ENCODE data around the gene GRPEL1. TPM values are rescaled to one million over a fixed set of nuclear protein-coding genes. Genes with fewer than 3 reads are reported as not detected.

The GRPEL1 gene
- 62.9 to 76.7 TPM (median 73.8 TPM) in 5 replicates for total RNA-seq (2022; extraction: Qiagen RNA extraction)

GRCh38 chr4:7067452-7068278 is at the start of gene GRPEL1:
TSS of gene GRPEL1 (minus strand) at chr4:7068064. CDS start at chr4:7068032, 32 bp downstream.

GRCh38 chr4:7043284-7044136 is 24.4 kb downstream of the GRPEL1 start, which contains the start of gene TADA2B:
TSS of gene TADA2B (plus strand) at chr4:7043372. CDS start at chr4:7043580, 208 bp downstream.

Other genes with a start within 250 kb of the GRPEL1 start
- gene TBC1D14, start 158.2 kb downstream of the GRPEL1 start, total RNA-seq (2022; extraction: Qiagen RNA extraction) = 33.3 to 46.5 TPM (median 43.3 TPM) in 5 replicates
- 13.7 to 21.2 TPM (median 18.5 TPM) in 5 replicates for gene TADA2B, start 24.7 kb downstream of the GRPEL1 start, total RNA-seq (2022; extraction: Qiagen RNA extraction)
- gene SORCS2, start 124.5 kb upstream of the GRPEL1 start, total RNA-seq (2022; extraction: Qiagen RNA extraction) = 3.8 to 5.8 TPM (median 5.0 TPM) in 5 replicates

All from A549 treated with dexamethasone at 1 μM for 4 hours (cell line).